Esophagus muscularis mucosa (tissue), 3 donors: Measurements from ENCODE around the gene RNF11.
A peak's percentile ranks its signal among the peaks of the same experiment; 100 is the strongest.

Experiments
- CTCF ChIP-seq, 3 experiments: fragments of 200-600 bp in 2 of 3; fragments of 450-650 bp in 1 of 3; sonication (generic) in 2 of 3; IDR thresholded peaks; one replicate each; pipeline ENCODE4 v1.5.1; 2017 to 2019; ENCODE audit warnings: antibody characterized with exemption in 3 of 3, mild to moderate bottlenecking in 2 of 3, moderate library complexity in 1 of 3
- POLR2AphosphoS5 ChIP-seq, 2 donors: sonication (generic); formaldehyde crosslinking; IDR thresholded peaks; one replicate each; pipeline ENCODE4 v1.6.1; 2017; ENCODE audit warnings: antibody characterized with exemption in 2 of 2

DNA sequence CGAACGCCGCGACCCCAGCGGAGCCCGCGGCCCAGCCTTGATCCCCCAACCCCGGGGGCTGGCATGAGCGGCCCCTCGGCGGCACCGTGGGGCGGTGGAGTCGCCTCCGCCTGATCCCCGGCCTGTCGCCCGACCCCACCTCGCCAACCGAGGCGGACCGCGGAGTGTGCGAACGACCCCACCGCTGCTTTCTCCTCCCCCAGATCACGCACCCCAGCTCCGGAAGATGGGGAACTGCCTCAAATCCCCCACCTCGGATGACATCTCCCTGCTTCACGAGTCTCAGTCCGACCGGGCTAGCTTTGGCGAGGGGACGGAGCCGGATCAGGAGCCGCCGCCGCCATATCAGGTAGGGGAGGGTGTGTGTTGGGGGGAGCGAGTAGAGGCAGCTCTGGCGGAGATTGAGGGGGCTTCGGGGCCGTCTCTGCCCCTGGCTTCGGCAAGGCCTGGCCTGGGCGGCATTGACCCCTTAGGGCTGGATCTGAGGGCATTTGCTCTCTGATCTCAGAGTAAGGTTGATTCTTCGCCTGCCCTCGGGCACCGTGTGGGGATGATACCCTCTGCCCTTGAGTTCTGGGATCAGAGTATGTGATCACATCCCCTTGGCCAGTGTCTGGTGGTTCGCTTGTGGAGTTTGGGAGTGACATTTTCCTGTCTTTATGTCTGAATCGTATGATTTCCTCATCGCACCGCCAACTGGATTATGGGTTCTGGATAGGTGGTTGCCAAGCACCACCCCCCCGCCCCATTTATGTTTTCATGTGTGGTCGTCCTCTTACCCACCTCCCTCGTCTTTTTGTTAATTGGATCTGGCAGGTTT is 668 bp downstream of the RNF11 start:
- TF ChIP-seq CTCF (IDR thresholded peaks at IDR 0.05) (no peak), POLR2AphosphoS5 (IDR thresholded peaks at IDR 0.05) (peak in 1 of 2 donors; percentile 38)
